Putamen (tissue), 1 donor: ENCODE results near the gene ERBB4.

ENCODE experiments used
- DNase-seq: peaks from one replicate; pipeline ENCODE4 v3.0.0-alpha.2; 2016; ENCODE audit warnings: low spot score

The ERBB4 gene

GRCh38 chr2:211903961-211904360, 634.6 kb downstream of the ERBB4 start:
- DNase-seq: no peak

- peak; percentile 21 for DNase-seq
Observed at GRCh38 chr2:211901226-211901846, 637.3 kb downstream of the ERBB4 start.

GRCh38 chr2:211900518-211900917, 638.1 kb downstream of the ERBB4 start:
- no peak for DNase-seq

- DNase-seq: no peak
Observed at GRCh38 chr2:211900000-211900399, 638.6 kb downstream of the ERBB4 start.

- no peak for DNase-seq
Observed at GRCh38 chr2:211898702-211899101, 639.9 kb downstream of the ERBB4 start.

- no peak for DNase-seq
Observed at GRCh38 chr2:211881449-211881848, 657.2 kb downstream of the ERBB4 start.

- DNase-seq: no peak
Observed at GRCh38 chr2:211879323-211879722, 659.3 kb downstream of the ERBB4 start.

- DNase-seq: no peak
Observed at GRCh38 chr2:211877061-211877460, 661.5 kb downstream of the ERBB4 start.

- no peak for DNase-seq
Observed at GRCh38 chr2:211875488-211875887, 663.1 kb downstream of the ERBB4 start.

GRCh38 chr2:211868996-211869533, 669.5 kb downstream of the ERBB4 start:
- no peak for DNase-seq

GRCh38 chr2:211867845-211868451, 670.7 kb downstream of the ERBB4 start:
- DNase-seq: no peak

- no peak for DNase-seq
Observed at GRCh38 chr2:211864328-211864727, 674.3 kb downstream of the ERBB4 start.

- no peak for DNase-seq
Observed at GRCh38 chr2:211860224-211860623, 678.4 kb downstream of the ERBB4 start.

- DNase-seq: no peak
Observed at GRCh38 chr2:211854832-211855231, 683.8 kb downstream of the ERBB4 start.

GRCh38 chr2:211846714-211847113, 691.9 kb downstream of the ERBB4 start:
- DNase-seq: no peak

GRCh38 chr2:211846036-211846400, 692.6 kb downstream of the ERBB4 start:
- DNase-seq: no peak

- DNase-seq: no peak
Observed at GRCh38 chr2:211845338-211846035, 693.1 kb downstream of the ERBB4 start.

GRCh38 chr2:211837706-211838105, 700.9 kb downstream of the ERBB4 start:
- DNase-seq: no peak

- no peak for DNase-seq
Observed at GRCh38 chr2:211837206-211837605, 701.4 kb downstream of the ERBB4 start.

GRCh38 chr2:211836409-211836808, 702.2 kb downstream of the ERBB4 start:
- DNase-seq: no peak

GRCh38 chr2:211835695-211836094, 702.9 kb downstream of the ERBB4 start:
- no peak for DNase-seq

GRCh38 chr2:211833582-211834279, 704.9 kb downstream of the ERBB4 start:
- no peak for DNase-seq

- DNase-seq: no peak
Observed at GRCh38 chr2:211829725-211830124, 708.9 kb downstream of the ERBB4 start.
